Immature natural killer cell (primary cell): ENCODE results near the gene AP3B2. TPM values are rescaled to one million over a fixed set of nuclear protein-coding genes. Genes with fewer than 3 reads are reported as not detected.
"Not testable (repeated sequence)": the region's sequence is repeated elsewhere in the genome, so short reads cannot be mapped to it uniquely, and the experiment has no call there.

Source experiments
- DNase-seq, 3 donors: peaks; one replicate each; pipeline ENCODE4 v3.0.0; 2022; ENCODE audit warnings: mixed read lengths in 1 of 3
- H3K27ac Mint-ChIP-seq, 6 donors: one replicate each; pipeline ENCODE4 v1.8.0; 2020; ENCODE audit warnings: mixed read lengths in 6 of 6, mild to moderate bottlenecking in 5 of 6, inconsistent platforms in 4 of 6, moderate library complexity in 3 of 6
- H3K27me3 Mint-ChIP-seq, 3 donors: one replicate each; pipeline ENCODE4 v1.8.0; 2020 to 2021; ENCODE audit warnings: low read depth in 3 of 3, mild to moderate bottlenecking in 3 of 3, mixed read lengths in 3 of 3, moderate library complexity in 3 of 3, inconsistent platforms in 1 of 3
- H3K36me3 Mint-ChIP-seq, 3 donors: one replicate each; pipeline ENCODE4 v1.8.0; 2020; ENCODE audit warnings: mixed read lengths in 3 of 3, inconsistent platforms in 2 of 3, mild to moderate bottlenecking in 2 of 3
- H3K4me1 Mint-ChIP-seq, 2 donors: one replicate each; pipeline ENCODE4 v1.8.0; 2020; ENCODE audit warnings: inconsistent platforms in 2 of 2, mild to moderate bottlenecking in 2 of 2, mixed read lengths in 2 of 2, moderate library complexity in 1 of 2
- H3K4me3 Mint-ChIP-seq, 5 donors: one replicate each; pipeline ENCODE4 v1.8.0; 2020; ENCODE audit warnings: mild to moderate bottlenecking in 5 of 5, mixed read lengths in 5 of 5, inconsistent platforms in 3 of 5, moderate library complexity in 3 of 5
- H3K9me3 Mint-ChIP-seq, 6 donors: one replicate each; pipeline ENCODE4 v1.8.0; 2020; ENCODE audit warnings: mild to moderate bottlenecking in 6 of 6, mixed read lengths in 6 of 6, inconsistent platforms in 4 of 6, moderate library complexity in 3 of 6
- polyA plus RNA-seq, 3 donors: library from polyadenylated mRNA; unstranded; fragments of 300-500 nt; fragmentation: Illumina TruSeq; gene quantifications; one replicate each; pipeline ENCODE4 v1.2.3, GENCODE V29; 2021

Gene AP3B2
- polyA plus RNA-seq, 3 donors from 2014 or later, result not detected

DNA sequence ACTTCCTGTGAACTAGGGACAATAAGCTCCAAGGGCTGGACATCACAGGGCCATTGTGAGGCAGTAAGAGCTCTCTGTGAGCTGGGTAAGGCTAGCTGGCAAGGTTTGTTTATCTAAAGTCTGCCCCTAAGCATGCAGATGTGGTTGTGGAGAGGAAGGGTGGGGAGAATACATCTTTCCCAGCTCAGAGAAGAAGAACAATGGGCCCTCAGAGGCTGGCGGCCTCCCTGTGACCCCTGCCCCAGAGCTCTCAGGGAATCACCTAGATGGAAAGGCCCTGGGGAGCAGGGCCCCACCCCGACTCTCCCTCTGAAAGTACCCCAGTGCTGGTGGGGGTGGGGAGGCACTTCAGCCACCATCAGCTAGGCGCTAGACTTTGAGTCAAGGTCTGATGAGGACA lies 4.3 kb upstream of the AP3B2 start:
- no peaks in the 10 kb centered on the region for H3K36me3 Mint-ChIP-seq
- peaks cover 5 to 20% (median 8%) of the 10 kb centered on the region in 3 donors for H3K27me3 Mint-ChIP-seq
- no peak overlapping the region for H3K4me3 Mint-ChIP-seq
- no peak overlapping the region for H3K27ac Mint-ChIP-seq
- peaks cover 0 to 4% of the 10 kb centered on the region in 2 donors for H3K4me1 Mint-ChIP-seq
- no peak for DNase-seq
- H3K9me3 Mint-ChIP-seq, result peaks cover 0 to 9% (median 4%) of the 10 kb centered on the region in 6 donors

DNA sequence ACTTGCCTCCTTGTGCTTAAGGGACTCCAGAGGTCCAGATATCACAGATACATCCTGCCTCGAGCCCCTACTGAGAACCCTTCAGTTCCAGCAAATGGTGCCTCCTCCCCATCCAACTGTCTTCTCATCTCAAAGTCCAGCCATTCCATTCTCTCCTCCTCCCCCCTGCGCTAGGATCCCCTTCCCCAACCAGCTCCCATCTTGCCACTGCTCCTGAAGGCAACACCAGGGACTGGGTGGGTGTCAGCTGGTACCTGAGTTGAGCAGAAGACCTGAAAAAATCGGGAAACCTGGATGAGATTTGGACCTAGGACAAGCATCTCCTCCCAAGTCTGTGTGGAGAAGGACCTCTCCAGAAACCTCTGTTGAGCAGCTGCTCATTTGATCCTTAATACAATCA lies 2.4 kb upstream of the AP3B2 start:
- H3K4me3 Mint-ChIP-seq, result no peak overlapping the region
- no peak overlapping the region for H3K27ac Mint-ChIP-seq
- H3K9me3 Mint-ChIP-seq, result peaks cover 0 to 3% (median 0%) of the 10 kb centered on the region in 6 donors
- no peak for DNase-seq
- H3K36me3 Mint-ChIP-seq, result no peaks in the 10 kb centered on the region
- peaks cover 0 to 4% of the 10 kb centered on the region in 2 donors for H3K4me1 Mint-ChIP-seq
- peaks cover 2 to 10% (median 5%) of the 10 kb centered on the region in 3 donors for H3K27me3 Mint-ChIP-seq

GRCh38 chr15:82710926-82711490 lies 1.3 kb upstream of the AP3B2 start:
- H3K9me3 Mint-ChIP-seq, result peaks cover 0 to 2% (median 0%) of the 10 kb centered on the region in 6 donors
- H3K4me1 Mint-ChIP-seq, result peaks cover 0 to 4% of the 10 kb centered on the region in 2 donors
- peak overlapping the region; percentile 44 to 74 (median 63) for H3K4me3 Mint-ChIP-seq
- DNase-seq, result no peak
- peaks cover 2 to 10% (median 5%) of the 10 kb centered on the region in 3 donors for H3K27me3 Mint-ChIP-seq
- H3K27ac Mint-ChIP-seq, result no peak overlapping the region
- no peaks in the 10 kb centered on the region for H3K36me3 Mint-ChIP-seq

DNA sequence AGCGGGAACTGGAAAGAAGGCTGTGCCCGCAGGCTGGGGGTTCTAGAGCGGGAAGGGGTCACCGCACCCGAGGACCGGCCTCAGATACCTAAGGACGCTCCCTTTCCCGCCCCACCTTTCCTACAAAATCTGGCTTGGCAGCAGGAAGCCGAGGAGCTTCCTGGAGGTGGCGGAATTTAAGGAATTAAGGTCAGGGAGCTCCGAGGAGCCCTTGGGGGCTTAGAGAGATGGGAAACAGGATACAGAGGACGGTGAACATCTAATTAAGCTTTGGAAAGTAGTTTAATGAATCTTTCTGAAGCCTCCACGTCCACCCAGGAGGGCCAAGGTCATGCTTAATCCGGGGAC lies 507 bp upstream of the AP3B2 start:
- Mint-ChIP-seq H3K27ac (no peak overlapping the region), H3K27me3 (peaks cover 2 to 8% (median 2%) of the 10 kb centered on the region in 3 donors), H3K4me3 (peak overlapping the region in 4 of 5 donors; percentile 30 to 74 (median 68)), H3K36me3 (no peaks in the 10 kb centered on the region), H3K9me3 (peaks cover 0 to 2% (median 0%) of the 10 kb centered on the region in 6 donors), H3K4me1 (peaks cover 0 to 4% of the 10 kb centered on the region in 2 donors)
- no peak for DNase-seq

DNA sequence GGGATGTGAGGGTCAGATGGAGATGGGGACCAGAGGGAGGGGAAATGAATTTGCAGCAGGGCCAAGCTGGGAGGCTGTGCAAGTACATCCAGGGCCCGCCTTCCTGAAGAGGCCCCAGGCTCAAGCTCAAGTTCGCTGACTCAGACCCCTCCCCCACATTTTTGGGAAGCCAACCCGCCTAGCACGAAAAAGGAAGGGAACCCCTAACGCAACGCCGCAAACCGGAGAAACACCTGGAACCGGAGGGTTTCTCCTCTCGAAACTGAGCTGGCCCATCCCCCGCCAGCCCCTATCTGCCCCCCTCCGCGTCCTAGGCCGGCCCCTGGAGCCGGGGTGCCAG lies 624 bp downstream of the AP3B2 start:
- no peak for DNase-seq
- no peaks in the 10 kb centered on the region for H3K36me3 Mint-ChIP-seq
- H3K4me3 Mint-ChIP-seq, result no peak overlapping the region
- H3K27me3 Mint-ChIP-seq, result peaks cover 0 to 5% (median 2%) of the 10 kb centered on the region in 3 donors
- H3K9me3 Mint-ChIP-seq, result peaks cover 0 to 2% (median 0%) of the 10 kb centered on the region in 6 donors
- no peak overlapping the region for H3K27ac Mint-ChIP-seq
- peaks cover 0 to 4% of the 10 kb centered on the region in 2 donors for H3K4me1 Mint-ChIP-seq

DNA sequence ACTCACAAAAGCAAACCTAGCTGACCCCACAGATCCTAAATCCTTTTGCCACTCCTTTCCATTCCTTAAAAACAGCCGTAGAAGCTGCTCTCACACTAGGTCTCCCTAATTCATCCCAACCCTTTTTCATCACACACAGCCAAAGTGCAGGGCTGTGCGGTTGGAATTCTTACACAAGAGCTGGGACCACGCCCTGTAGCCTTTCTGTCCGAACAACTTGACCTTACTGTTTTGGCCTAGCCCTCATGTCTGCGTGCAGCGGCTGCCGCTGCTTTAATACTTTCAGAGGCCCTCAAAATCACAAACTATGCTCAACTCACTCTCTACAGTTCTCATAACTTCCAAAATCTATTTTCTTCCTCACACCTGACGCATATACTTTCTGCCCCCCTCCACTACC lies 3.8 kb downstream of the AP3B2 start:
- H3K36me3 Mint-ChIP-seq, H3K27me3 Mint-ChIP-seq, DNase-seq, H3K9me3 Mint-ChIP-seq, H3K4me1 Mint-ChIP-seq, H3K4me3 Mint-ChIP-seq, H3K27ac Mint-ChIP-seq: not testable (repeated sequence)

GRCh38 chr15:82699726-82700125 lies 9.9 kb downstream of the AP3B2 start:
- Mint-ChIP-seq H3K27ac (no peak overlapping the region), H3K4me3 (no peak overlapping the region), H3K27me3 (peaks cover 0 to 6% (median 1%) of the 10 kb centered on the region in 3 donors), H3K4me1 (no peaks in the 10 kb centered on the region), H3K9me3 (no peaks in the 10 kb centered on the region), H3K36me3 (no peaks in the 10 kb centered on the region)
- no peak for DNase-seq

- no peak overlapping the region for H3K27ac Mint-ChIP-seq
- H3K4me1 Mint-ChIP-seq, result no peaks in the 10 kb centered on the region
- no peaks in the 10 kb centered on the region for H3K9me3 Mint-ChIP-seq
- peaks cover 0 to 6% (median 1%) of the 10 kb centered on the region in 3 donors for H3K27me3 Mint-ChIP-seq
- DNase-seq, result no peak
- H3K4me3 Mint-ChIP-seq, result no peak overlapping the region
- H3K36me3 Mint-ChIP-seq, result no peaks in the 10 kb centered on the region
These were observed 10.8 kb downstream of the AP3B2 start for GRCh38 chr15:82698711-82699345.

DNA sequence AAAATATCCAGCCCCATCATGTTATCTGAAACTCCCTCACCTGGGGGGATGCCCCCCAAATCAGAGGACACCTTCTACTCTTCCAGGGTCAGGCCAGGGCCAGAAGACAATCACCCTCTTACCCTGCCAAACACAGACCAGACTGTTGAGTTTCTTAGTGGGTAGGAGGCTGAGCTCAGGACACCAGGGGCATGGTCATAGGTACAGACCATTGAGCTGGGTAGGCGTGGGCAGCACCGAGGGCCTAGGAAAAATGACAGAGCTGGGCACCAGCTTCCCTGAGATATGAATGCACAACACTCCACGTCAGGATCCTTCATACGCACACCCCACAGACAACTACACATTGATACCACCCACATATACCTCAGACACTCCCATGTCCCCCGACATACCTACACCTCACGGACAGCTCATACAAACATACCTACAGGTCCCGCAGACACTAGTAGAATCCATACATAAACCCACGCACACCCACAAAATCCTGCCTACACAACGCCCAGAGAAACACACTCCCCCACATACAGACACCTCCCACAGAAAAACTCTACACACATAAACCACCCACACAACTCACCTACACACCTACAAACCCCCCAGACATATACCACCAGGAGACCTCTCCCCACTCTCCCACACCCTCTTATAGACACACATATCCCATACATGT lies 11.8 kb downstream of the AP3B2 start:
- no peak for DNase-seq
- no peaks in the 10 kb centered on the region for H3K36me3 Mint-ChIP-seq
- no peak overlapping the region for H3K4me3 Mint-ChIP-seq
- H3K27ac Mint-ChIP-seq, result no peak overlapping the region
- no peaks in the 10 kb centered on the region for H3K4me1 Mint-ChIP-seq
- peaks cover 0 to 6% (median 1%) of the 10 kb centered on the region in 3 donors for H3K27me3 Mint-ChIP-seq
- no peaks in the 10 kb centered on the region for H3K9me3 Mint-ChIP-seq

DNA sequence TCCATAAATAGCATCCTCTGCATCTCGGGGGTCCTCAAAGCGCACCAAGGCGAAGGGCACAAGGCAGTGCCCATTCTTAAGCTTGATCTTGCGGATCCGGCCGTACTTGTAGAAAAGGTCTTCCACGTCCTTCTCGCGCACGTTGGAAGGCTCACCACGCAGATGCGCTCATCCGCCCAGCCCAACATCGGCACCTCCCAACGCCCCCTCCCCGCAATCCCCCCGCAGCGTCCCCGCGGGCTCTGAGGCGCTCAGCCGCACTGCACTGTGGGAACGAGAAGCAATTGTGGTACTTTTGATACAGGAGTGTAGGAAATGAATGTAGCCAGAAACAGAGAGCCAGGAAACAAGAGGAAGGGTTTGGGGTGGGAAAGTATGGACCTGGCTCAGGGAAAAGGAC lies 17.5 kb downstream of the AP3B2 start:
- no peak for DNase-seq
- peaks cover 0 to 3% (median 3%) of the 10 kb centered on the region in 3 donors for H3K27me3 Mint-ChIP-seq
- no peaks in the 10 kb centered on the region for H3K4me1 Mint-ChIP-seq
- H3K4me3 Mint-ChIP-seq, result no peak overlapping the region
- H3K9me3 Mint-ChIP-seq, result peaks cover 0 to 2% (median 0%) of the 10 kb centered on the region in 6 donors
- no peaks in the 10 kb centered on the region for H3K36me3 Mint-ChIP-seq
- no peak overlapping the region for H3K27ac Mint-ChIP-seq

DNA sequence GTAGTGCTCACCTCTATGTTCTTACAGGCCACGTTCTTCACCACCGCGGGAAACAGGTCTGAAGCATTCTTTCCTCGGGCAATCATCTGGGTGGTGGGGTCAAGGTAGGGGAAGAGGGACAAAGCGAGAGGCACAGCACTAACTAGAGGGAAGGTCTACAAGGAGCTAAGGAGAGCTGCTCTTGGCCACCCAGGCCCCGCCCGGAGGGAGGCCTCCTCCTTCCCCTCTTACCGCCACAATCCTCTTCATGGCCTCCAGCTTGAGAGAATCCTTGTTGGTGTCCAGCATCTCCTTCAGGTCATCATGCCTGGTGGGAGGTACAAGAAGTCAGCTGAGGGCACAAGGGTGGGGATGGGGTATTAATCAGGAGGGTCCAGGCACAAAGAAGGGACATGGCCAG lies 20.5 kb downstream of the AP3B2 start:
- no peaks in the 10 kb centered on the region for H3K4me1 Mint-ChIP-seq
- H3K27ac Mint-ChIP-seq, result no peak overlapping the region
- peaks cover 0 to 2% (median 0%) of the 10 kb centered on the region in 6 donors for H3K9me3 Mint-ChIP-seq
- H3K4me3 Mint-ChIP-seq, result no peak overlapping the region
- peaks cover 0 to 4% (median 3%) of the 10 kb centered on the region in 3 donors for H3K27me3 Mint-ChIP-seq
- DNase-seq, result no peak
- no peaks in the 10 kb centered on the region for H3K36me3 Mint-ChIP-seq

GRCh38 chr15:82688691-82689090 lies 21.0 kb downstream of the AP3B2 start:
- H3K9me3 Mint-ChIP-seq, result peaks cover 0 to 2% (median 0%) of the 10 kb centered on the region in 6 donors
- DNase-seq, result no peak
- no peak overlapping the region for H3K4me3 Mint-ChIP-seq
- no peaks in the 10 kb centered on the region for H3K36me3 Mint-ChIP-seq
- H3K27me3 Mint-ChIP-seq, result peaks cover 0 to 5% (median 3%) of the 10 kb centered on the region in 3 donors
- no peaks in the 10 kb centered on the region for H3K4me1 Mint-ChIP-seq
- no peak overlapping the region for H3K27ac Mint-ChIP-seq

GRCh38 chr15:82681371-82681770 lies 28.3 kb downstream of the AP3B2 start:
- H3K4me1 Mint-ChIP-seq, result peaks cover 11 to 14% of the 10 kb centered on the region in 2 donors
- no peaks in the 10 kb centered on the region for H3K36me3 Mint-ChIP-seq
- no peak for DNase-seq
- peak overlapping the region in 2 of 6 donors; percentile 45 to 82 for H3K27ac Mint-ChIP-seq
- H3K4me3 Mint-ChIP-seq, result peak overlapping the region; percentile 81 to 88 (median 85)
- peaks cover 0 to 2% (median 0%) of the 10 kb centered on the region in 6 donors for H3K9me3 Mint-ChIP-seq
- H3K27me3 Mint-ChIP-seq, result peaks cover 0 to 8% (median 6%) of the 10 kb centered on the region in 3 donors
